Prostate gland (tissue), 2 donors: ENCODE measurements around the gene COL1A1.

Experiments
- CTCF ChIP-seq, 4 experiments: fragments of 200-600 bp in 2 of 4; fragments of 450-650 bp in 2 of 4; sonication (generic) in 2 of 4; IDR thresholded peaks; 1 replicate in 3 of 4; 2 replicates in 1 of 4; pipeline ENCODE4 v1.5.1; 2016 to 2019; ENCODE audit warnings: antibody characterized with exemption in 4 of 4, mild to moderate bottlenecking in 2 of 4, moderate library complexity in 2 of 4
- POLR2AphosphoS5 ChIP-seq: sonication (generic); formaldehyde crosslinking; IDR thresholded peaks from one replicate; pipeline ENCODE4 v1.6.1; 2017; ENCODE audit warnings: antibody characterized with exemption

- no peak for TF ChIP-seq CTCF (IDR thresholded peaks at IDR 0.05)
- no peak for TF ChIP-seq POLR2AphosphoS5
These were observed 4.6 kb upstream of the COL1A1 start for GRCh38 chr17:50205963-50206505.
